ENCODE results near the gene RAD51B. TPM values are rescaled to one million over a fixed set of nuclear protein-coding genes. Genes with fewer than 3 reads are reported as not detected.

RAD51B gene
- total and polyA plus RNA-seq, 7 donors, result 2.4 to 24.4 (median 7.1) TPM

DNA sequence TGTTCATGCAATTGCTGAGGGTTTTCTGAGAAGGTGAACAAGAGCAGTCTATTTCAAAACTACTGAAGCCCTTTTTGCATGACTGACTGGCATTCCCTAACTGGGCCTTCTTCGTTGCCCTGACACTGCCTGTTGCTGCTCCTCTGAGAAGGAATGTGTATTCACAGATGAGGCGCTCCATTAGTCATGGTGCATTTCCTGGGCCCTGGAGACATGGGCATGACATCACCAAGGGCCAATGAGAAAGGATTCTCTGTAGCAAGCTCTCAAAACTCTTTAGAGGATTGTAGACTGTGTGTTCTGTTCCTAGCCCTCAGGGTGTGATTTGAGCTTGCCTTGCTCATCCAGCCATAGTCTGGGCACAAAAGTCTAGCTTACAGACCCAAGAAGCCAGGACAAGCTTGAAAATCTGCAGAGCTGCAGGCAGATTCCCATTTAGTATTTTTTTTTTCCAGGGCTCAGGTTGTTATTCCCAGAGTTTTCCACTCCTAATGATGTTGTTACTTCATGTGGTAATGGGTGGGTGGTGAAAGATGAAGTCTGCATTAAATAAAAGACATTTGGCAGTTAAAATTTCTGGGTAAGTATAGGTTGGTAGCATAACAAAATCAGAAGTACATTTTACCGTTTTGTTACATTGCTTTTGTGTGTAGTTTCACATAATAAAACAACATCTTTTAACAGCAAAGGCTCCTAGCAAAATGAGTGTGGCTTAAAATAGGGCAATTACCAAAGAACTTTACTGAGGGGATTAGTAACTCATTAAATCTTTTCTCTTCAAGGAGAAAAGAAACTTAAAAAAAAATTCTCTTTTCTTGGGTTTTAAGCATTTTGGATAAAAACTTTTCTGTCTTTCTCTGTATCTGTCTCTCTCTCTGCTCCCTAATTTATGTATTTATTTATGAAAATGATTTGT lies 318.4 kb downstream of the RAD51B start:
- intact Hi-C loops (cut with DNase I), result loop anchor here (2.0 kb wide), 1 partner anchor 33 kb away; no protein-coding TSS in a partner anchor
- peak; percentile 81 for DNase-seq
- no peaks in the 10 kb centered on the region for H3K9me3 ChIP-seq
- no peak for TF ChIP-seq POLR2A (IDR thresholded peaks at IDR 0.05)
- TF ChIP-seq POLR2AphosphoS5 (IDR thresholded peaks at IDR 0.05), result peak in 3 of 4 donors; percentile 20 to 61 (median 55)
- TF ChIP-seq EP300 (IDR thresholded peaks at IDR 0.05), result no peak
- TF ChIP-seq, protein P1, sequence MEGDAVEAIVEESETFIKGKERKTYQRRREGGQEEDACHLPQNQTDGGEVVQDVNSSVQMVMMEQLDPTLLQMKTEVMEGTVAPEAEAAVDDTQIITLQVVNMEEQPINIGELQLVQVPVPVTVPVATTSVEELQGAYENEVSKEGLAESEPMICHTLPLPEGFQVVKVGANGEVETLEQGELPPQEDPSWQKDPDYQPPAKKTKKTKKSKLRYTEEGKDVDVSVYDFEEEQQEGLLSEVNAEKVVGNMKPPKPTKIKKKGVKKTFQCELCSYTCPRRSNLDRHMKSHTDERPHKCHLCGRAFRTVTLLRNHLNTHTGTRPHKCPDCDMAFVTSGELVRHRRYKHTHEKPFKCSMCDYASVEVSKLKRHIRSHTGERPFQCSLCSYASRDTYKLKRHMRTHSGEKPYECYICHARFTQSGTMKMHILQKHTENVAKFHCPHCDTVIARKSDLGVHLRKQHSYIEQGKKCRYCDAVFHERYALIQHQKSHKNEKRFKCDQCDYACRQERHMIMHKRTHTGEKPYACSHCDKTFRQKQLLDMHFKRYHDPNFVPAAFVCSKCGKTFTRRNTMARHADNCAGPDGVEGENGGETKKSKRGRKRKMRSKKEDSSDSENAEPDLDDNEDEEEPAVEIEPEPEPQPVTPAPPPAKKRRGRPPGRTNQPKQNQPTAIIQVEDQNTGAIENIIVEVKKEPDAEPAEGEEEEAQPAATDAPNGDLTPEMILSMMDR (IDR thresholded peaks at IDR 0.05), result no peak
- no peaks in the 10 kb centered on the region for H3K27me3 ChIP-seq
- H3K36me3 ChIP-seq, result no peaks in the 10 kb centered on the region
- peaks cover 0 to 72% (median 60%) of the 10 kb centered on the region in 4 donors for H3K4me1 ChIP-seq
- 56 to 72% methylated on average over 3 of the region's 3 CpGs for WGBS, 2 donors
- peak overlapping the region; percentile 86 to 92 (median 88) for H3K27ac ChIP-seq
- H3K4me3 ChIP-seq, result no peak overlapping the region

DNA sequence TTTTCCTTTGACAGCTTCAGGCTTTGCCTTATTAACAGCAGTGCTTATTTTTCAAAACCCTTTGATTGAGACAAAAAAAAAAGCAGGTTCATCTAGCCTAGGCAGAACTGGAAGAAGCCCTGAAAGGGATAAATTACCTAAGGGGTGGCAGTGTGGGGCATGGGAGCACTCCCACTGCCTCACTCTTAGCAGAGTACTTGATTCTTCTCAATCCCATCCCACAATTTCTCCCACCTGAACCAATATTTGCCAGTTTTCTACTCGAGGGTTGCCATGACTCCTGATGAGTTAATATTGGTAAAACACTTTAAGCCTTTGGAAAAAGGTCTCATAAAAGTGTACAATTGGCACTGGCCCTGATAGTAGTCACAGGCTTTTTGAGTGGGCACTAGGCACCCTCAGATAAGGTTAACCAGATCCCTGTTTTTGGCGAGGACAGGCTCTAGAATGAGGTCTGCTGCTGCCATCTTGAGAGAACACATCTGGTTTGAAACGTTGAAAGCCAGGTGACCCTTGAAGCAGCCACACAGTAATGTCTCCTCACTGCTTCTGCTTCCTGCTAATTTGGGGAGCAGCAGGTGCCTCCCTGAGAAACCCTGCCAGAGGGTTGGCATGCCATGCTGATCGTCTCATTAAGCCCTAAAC lies 320.0 kb downstream of the RAD51B start:
- peaks cover 0 to 88% (median 76%) of the 10 kb centered on the region in 4 donors for H3K4me1 ChIP-seq
- intact Hi-C loops (cut with DNase I), result loop anchor here (2.0 to 10.0 kb wide), 8 partner anchors 35 to 678 kb away; partner anchors contain the start of gene ZFP36L1

DNA sequence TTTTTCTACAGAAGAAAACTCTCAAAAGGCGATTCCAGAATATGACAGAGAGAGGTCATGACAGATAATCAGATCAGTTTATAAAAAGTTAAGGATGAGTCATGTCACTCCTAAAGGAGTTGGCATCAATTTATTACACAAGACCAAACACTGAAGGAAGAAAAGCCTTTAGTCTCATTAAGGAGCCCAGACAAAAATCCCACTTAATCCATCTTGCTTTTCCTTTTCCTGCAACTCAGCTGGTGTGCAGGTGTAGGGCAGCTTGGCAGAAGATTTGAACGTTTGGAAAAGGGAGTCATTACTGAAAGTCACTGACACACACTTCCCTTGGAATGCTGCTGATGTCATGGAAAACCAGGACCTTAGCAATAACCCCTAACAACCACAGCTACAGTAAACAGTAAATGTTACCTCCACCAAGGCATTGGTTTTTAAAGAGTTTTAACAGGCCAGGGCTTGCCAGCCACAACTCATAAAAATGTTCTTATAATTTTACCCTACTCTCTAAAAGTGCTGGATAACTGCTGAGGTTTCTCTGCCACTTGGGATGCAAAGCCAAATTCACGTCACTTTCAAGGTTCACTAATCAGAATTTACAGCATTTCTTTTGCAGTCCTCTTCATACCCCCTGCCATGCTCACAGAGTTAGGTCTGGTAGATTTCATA lies 320.6 kb downstream of the RAD51B start:
- Histone ChIP-seq H3K9me3 (no peaks in the 10 kb centered on the region), H3K36me3 (no peaks in the 10 kb centered on the region), H3K4me3 (no peak overlapping the region), H3K4me1 (peaks cover 0 to 90% (median 81%) of the 10 kb centered on the region in 4 donors), H3K27ac (peak overlapping the region; percentile 86 to 92 (median 88)), H3K27me3 (no peaks in the 10 kb centered on the region)
- peak; percentile 89 for DNase-seq
- intact Hi-C loops (cut with DNase I), result loop anchor here (2.0 to 10.0 kb wide), 7 partner anchors 53 to 677 kb away; partner anchors contain the start of gene ZFP36L1
- 23 to 49% methylated on average over 3 of the region's 3 CpGs for WGBS, 2 donors
- TF ChIP-seq POLR2AphosphoS5 (IDR thresholded peaks at IDR 0.05), result peak; percentile 84 to 96 (median 86)
- TF ChIP-seq, protein P1 (IDR thresholded peaks at IDR 0.05), result no peak
- TF ChIP-seq EP300 (IDR thresholded peaks at IDR 0.05), result peak; percentile 98 to 100 (median 99)
- no peak for TF ChIP-seq POLR2A (IDR thresholded peaks at IDR 0.05)

More for the DNA sequence above, 320.0 kb downstream of the RAD51B start:
- Histone ChIP-seq H3K27ac (peak overlapping the region; percentile 86 to 92 (median 88)), H3K27me3 (no peaks in the 10 kb centered on the region), H3K4me3 (no peak overlapping the region), H3K9me3 (no peaks in the 10 kb centered on the region), H3K36me3 (no peaks in the 10 kb centered on the region)
- peak; percentile 68 for DNase-seq
- TF ChIP-seq EP300 (IDR thresholded peaks at IDR 0.05), result peak in 2 of 4 donors; percentile 53 to 58
- TF ChIP-seq POLR2AphosphoS5 (IDR thresholded peaks at IDR 0.05), result peak in 3 of 4 donors; percentile 5 to 59 (median 41)
- TF ChIP-seq POLR2A (IDR thresholded peaks at IDR 0.05), result no peak
- 48 to 63% methylated on average over 4 of the region's 4 CpGs for WGBS, 2 donors

DNA sequence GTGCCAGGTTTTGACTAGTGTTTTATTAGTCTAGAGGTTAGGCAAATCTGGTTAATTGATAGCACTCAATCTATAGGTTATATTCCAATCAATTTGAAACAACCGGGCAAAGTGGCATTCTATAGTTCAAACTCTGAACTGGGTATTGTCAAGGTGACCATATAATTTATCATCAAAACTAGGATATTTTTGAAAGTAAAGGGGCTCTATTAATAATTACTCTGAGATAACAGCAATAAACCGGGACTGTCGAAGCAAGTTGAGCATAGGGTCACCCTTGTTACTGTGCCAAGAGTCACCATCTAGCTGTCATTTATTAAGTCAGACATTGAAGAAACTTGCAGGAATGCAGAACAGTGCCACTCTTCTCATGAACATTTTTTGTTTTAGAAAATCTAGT lies 321.2 kb downstream of the RAD51B start:
- no peaks in the 10 kb centered on the region for H3K9me3 ChIP-seq
- 47 to 74% methylated on average over 3 of the region's 3 CpGs for WGBS, 2 donors
- no peaks in the 10 kb centered on the region for H3K27me3 ChIP-seq
- TF ChIP-seq EP300 (IDR thresholded peaks at IDR 0.05) (no peak), POLR2A (IDR thresholded peaks at IDR 0.05) (no peak), POLR2AphosphoS5 (IDR thresholded peaks at IDR 0.05) (no peak)
- TF ChIP-seq, protein P1 (IDR thresholded peaks at IDR 0.05), result no peak
- H3K4me1 ChIP-seq, result peaks cover 0 to 93% (median 83%) of the 10 kb centered on the region in 4 donors
- H3K27ac ChIP-seq, result peak overlapping the region; percentile 86 to 92 (median 88)
- intact Hi-C loops (cut with DNase I), result loop anchor here (2.0 to 10.0 kb wide), 7 partner anchors 52 to 676 kb away; partner anchors contain the start of gene ZFP36L1
- H3K36me3 ChIP-seq, result no peaks in the 10 kb centered on the region
- no peak overlapping the region for H3K4me3 ChIP-seq
- DNase-seq, result no peak
